Midbrain (tissue), 1 donor: ENCODE results near the gene ZNF891.

Source experiments
- DNase-seq: peaks from one replicate; lab custom pipeline; 2025; lab: John Stamatoyannopoulos, UW

ZNF891 gene

DNA sequence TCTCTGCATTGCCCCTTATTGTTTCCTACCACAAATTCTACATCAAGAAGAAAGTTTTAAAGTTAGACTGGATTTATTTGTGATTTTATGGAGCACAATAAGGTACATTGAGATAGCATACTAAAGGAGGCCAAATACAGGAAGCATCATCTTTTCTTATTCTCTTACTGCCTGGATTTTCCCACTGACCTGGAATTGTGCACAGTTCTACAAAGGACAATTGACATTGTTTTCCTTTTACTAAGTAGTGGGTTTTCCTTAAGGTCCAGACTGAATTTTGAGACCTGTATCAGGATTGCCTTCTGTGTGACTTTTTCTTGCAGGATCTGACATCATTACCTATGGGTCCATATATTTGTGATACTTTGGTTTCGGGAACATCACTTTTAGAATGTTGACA lies 68.1 kb downstream of the ZNF891 start:
- no peak for DNase-seq

DNA sequence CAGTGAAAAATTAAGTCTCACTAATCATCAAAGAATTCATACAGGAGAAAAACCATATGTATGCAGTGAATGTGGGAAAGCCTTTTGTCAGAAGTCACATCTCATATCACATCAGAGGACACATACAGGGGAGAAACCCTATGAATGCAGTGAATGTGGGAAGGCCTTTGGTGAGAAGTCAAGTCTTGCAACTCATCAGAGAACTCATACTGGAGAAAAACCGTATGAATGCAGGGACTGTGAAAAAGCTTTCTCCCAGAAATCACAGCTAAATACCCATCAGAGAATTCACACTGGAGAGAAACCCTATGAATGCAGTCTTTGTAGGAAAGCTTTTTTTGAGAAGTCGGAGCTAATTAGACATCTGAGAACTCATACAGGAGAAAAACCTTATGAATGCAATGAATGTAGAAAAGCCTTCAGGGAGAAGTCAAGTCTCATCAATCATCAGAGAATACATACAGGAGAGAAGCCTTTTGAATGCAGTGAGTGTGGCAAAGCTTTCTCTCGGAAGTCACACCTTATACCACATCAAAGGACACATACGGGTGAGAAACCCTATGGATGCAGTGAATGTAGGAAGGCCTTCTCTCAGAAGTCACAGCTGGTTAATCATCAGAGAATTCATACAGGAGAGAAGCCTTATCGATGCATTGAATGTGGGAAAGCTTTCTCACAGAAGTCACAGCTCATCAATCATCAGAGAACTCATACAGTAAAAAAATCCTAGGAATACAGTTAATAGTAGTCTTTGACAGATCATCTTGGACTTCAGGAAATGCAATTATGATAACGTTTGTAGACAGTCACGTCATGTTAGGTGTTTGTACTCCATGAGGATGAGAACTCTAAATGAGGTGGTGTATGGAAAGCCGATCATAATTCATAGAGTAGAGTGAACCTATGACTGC lies 71.6 kb downstream of the ZNF891 start:
- no peak for DNase-seq

DNA sequence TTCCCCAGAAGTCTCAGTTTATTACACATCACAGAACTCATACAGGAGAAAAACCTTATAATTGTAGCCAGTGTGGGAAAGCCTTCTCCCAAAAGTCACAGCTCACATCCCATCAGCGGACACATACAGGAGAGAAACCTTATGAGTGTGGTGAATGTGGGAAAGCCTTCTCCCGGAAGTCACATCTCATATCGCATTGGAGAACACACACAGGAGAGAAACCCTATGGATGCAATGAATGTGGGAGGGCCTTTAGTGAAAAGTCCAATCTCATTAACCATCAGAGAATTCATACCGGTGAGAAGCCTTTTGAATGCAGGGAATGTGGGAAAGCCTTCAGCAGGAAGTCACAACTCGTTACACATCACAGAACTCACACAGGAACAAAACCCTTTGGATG lies 72.6 kb downstream of the ZNF891 start:
- DNase-seq = no peak
